Measurements from ENCODE around the gene SYT17. TPM values are rescaled to one million over a fixed set of nuclear protein-coding genes. Genes with fewer than 3 reads are reported as not detected.

SYT17 gene
- total RNA-seq, 1 donor from 2014 or later, result 10.7 TPM

GRCh38 chr16:19232988-19233387 lies 64.9 kb downstream of the SYT17 start:
- Mint-ChIP-seq H3K27me3 (no peaks in the 10 kb centered on the region), H3K27ac (no peak overlapping the region), H3K4me3 (ENCODE audit: low read depth) (no peak overlapping the region), H3K4me1 (ENCODE audit: low read depth) (peaks cover 3% of the 10 kb centered on the region), H3K36me3 (ENCODE audit: insufficient read depth) (peaks cover 17% of the 10 kb centered on the region), H3K9me3 (ENCODE audit: low read depth) (peaks cover 13% of the 10 kb centered on the region)
- no peak for DNase-seq (ENCODE audit: low spot score, unreplicated experiment)
- no peak for TF ChIP-seq CTCF (IDR thresholded peaks at IDR 0.05; ENCODE audit: unreplicated experiment)

GRCh38 chr16:19235478-19235877 lies 67.4 kb downstream of the SYT17 start:
- DNase-seq (ENCODE audit: low spot score, unreplicated experiment), result no peak
- no peaks in the 10 kb centered on the region for H3K27me3 Mint-ChIP-seq
- H3K27ac Mint-ChIP-seq, result no peak overlapping the region
- peaks cover 17% of the 10 kb centered on the region for H3K36me3 Mint-ChIP-seq (ENCODE audit: insufficient read depth)
- no peak overlapping the region for H3K4me3 Mint-ChIP-seq (ENCODE audit: low read depth)
- TF ChIP-seq CTCF (IDR thresholded peaks at IDR 0.05; ENCODE audit: unreplicated experiment), result no peak
- no peaks in the 10 kb centered on the region for H3K4me1 Mint-ChIP-seq (ENCODE audit: low read depth)
- peaks cover 13% of the 10 kb centered on the region for H3K9me3 Mint-ChIP-seq (ENCODE audit: low read depth)

- TF ChIP-seq CTCF (IDR thresholded peaks at IDR 0.05; ENCODE audit: unreplicated experiment), result no peak
- no peak for DNase-seq (ENCODE audit: low spot score, unreplicated experiment)
- Mint-ChIP-seq H3K9me3 (ENCODE audit: low read depth) (peaks cover 13% of the 10 kb centered on the region), H3K36me3 (ENCODE audit: insufficient read depth) (peaks cover 17% of the 10 kb centered on the region), H3K27me3 (no peaks in the 10 kb centered on the region), H3K27ac (no peak overlapping the region), H3K4me3 (ENCODE audit: low read depth) (no peak overlapping the region), H3K4me1 (ENCODE audit: low read depth) (no peaks in the 10 kb centered on the region)
Measured at GRCh38 chr16:19235886-19236285, 67.8 kb downstream of the SYT17 start.

- H3K36me3 Mint-ChIP-seq (ENCODE audit: insufficient read depth), result peaks cover 17% of the 10 kb centered on the region
- no peaks in the 10 kb centered on the region for H3K27me3 Mint-ChIP-seq
- DNase-seq (ENCODE audit: low spot score, unreplicated experiment), result no peak
- no peak overlapping the region for H3K4me3 Mint-ChIP-seq (ENCODE audit: low read depth)
- no peak overlapping the region for H3K27ac Mint-ChIP-seq
- no peaks in the 10 kb centered on the region for H3K4me1 Mint-ChIP-seq (ENCODE audit: low read depth)
- H3K9me3 Mint-ChIP-seq (ENCODE audit: low read depth), result peaks cover 13% of the 10 kb centered on the region
- TF ChIP-seq CTCF (IDR thresholded peaks at IDR 0.05; ENCODE audit: unreplicated experiment), result no peak
Measured at GRCh38 chr16:19236561-19237209, 68.6 kb downstream of the SYT17 start.

- H3K27ac Mint-ChIP-seq, result no peak overlapping the region
- peaks cover 3% of the 10 kb centered on the region for H3K4me1 Mint-ChIP-seq (ENCODE audit: low read depth)
- no peak overlapping the region for H3K4me3 Mint-ChIP-seq (ENCODE audit: low read depth)
Measured at GRCh38 chr16:19238406-19238805, 70.4 kb downstream of the SYT17 start.

More at GRCh38 chr16:19238406-19238805, 70.4 kb downstream of the SYT17 start:
- H3K36me3 Mint-ChIP-seq (ENCODE audit: insufficient read depth), result peaks cover 17% of the 10 kb centered on the region
- no peak for DNase-seq (ENCODE audit: low spot score, unreplicated experiment)
- H3K27me3 Mint-ChIP-seq, result no peaks in the 10 kb centered on the region
- TF ChIP-seq CTCF (IDR thresholded peaks at IDR 0.05; ENCODE audit: unreplicated experiment), result no peak
- H3K9me3 Mint-ChIP-seq (ENCODE audit: low read depth), result peaks cover 13% of the 10 kb centered on the region
